Stomach (tissue), 4 donors: ENCODE measurements around the gene FLACC1.

Experiments
- CTCF ChIP-seq, 7 experiments: fragments of 450-650 bp in 4 of 7; fragments of 200-600 bp in 3 of 7; sonication (generic) in 3 of 7; IDR thresholded peaks; one replicate each; pipeline ENCODE4 v1.5.1; 2016 to 2019; ENCODE audit warnings: antibody characterized with exemption in 7 of 7, control low read depth in 2 of 7, mild to moderate bottlenecking in 1 of 7
- POLR2A ChIP-seq, 4 donors: fragments of 450-650 bp; IDR thresholded peaks; one replicate each; pipeline ENCODE4 v1.6.1; 2016; ENCODE audit warnings: antibody characterized with exemption in 4 of 4, control low read depth in 2 of 4, mild to moderate bottlenecking in 1 of 4, moderate library complexity in 1 of 4

- TF ChIP-seq CTCF (IDR thresholded peaks at IDR 0.05) (no peak), POLR2A (IDR thresholded peaks at IDR 0.05) (no peak)
Measured at GRCh38 chr2:201255408-201256033, 101.6 kb downstream of the FLACC1 start.
